ENCODE data around the gene MAP3K13.

- TF ChIP-seq ZNF274 (IDR thresholded peaks at IDR 0.05; ENCODE audit: low read depth, low read length) = no peak
- TF ChIP-seq YY1 (IDR thresholded peaks at IDR 0.05; ENCODE audit: insufficient read depth, insufficient read length) = no peak
Observed at GRCh38 chr3:185460309-185460708, 97.4 kb downstream of the MAP3K13 start.
